ENCODE data around the gene ZCCHC17.

DNA sequence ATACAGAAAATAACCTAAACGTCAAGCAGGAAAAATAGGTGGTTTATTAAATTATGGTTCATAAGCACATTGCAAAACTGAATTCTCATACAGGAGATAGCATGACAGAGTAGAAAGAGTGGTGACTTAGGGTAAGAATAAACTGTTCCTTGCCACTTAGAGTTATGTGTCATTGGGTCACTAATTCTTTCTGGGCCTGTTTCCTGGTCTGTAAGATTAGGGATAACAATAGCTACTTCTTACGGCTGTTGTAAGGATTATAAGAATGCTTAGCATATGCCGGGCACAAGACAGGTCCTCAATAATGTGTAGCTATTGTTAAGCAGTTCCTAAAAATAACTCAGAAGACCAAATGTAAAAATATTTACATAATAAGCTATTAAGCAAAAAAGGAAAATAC is 24.5 kb upstream of the ZCCHC17 start:
- TF ChIP-seq, protein P1, sequence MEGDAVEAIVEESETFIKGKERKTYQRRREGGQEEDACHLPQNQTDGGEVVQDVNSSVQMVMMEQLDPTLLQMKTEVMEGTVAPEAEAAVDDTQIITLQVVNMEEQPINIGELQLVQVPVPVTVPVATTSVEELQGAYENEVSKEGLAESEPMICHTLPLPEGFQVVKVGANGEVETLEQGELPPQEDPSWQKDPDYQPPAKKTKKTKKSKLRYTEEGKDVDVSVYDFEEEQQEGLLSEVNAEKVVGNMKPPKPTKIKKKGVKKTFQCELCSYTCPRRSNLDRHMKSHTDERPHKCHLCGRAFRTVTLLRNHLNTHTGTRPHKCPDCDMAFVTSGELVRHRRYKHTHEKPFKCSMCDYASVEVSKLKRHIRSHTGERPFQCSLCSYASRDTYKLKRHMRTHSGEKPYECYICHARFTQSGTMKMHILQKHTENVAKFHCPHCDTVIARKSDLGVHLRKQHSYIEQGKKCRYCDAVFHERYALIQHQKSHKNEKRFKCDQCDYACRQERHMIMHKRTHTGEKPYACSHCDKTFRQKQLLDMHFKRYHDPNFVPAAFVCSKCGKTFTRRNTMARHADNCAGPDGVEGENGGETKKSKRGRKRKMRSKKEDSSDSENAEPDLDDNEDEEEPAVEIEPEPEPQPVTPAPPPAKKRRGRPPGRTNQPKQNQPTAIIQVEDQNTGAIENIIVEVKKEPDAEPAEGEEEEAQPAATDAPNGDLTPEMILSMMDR (IDR thresholded peaks at IDR 0.05), result no peak
- TF ChIP-seq POLR2A (IDR thresholded peaks at IDR 0.05), result no peak

Data from testis (tissue), 2 donors.